ENCODE data around the gene IL17RB.
A peak's percentile ranks its signal among the peaks of the same experiment; 100 is the strongest.

IL17RB gene

DNA sequence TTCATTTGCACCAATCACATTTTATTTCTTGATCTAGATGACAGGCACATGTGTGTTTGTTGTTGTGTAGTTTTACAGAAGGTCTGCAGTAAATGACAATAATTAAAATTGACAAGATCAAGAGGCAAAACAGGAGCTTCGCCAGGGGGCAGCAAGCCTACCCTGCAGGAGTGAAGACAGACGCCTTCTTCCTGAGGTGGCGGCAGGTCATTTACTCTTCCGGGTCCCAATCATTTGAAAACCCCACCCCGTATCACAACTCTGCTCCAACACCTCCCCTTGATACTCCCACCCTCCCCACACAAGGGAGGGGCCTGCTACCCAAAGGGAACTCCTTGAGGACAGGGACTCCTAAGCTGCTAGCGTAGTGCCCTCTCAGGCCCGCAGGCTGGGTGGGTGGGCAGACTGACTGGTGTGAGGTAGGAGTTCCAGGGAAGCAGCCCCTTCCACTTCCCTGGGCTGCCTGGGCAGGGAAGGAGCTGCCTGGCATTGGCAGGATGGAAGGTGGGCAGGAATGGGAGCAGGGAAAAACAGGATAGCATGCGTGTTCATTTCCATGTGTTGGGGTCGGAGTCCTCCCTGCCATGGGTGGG is 13.2 kb upstream of the IL17RB start:
- no peak for DNase-seq (ENCODE audit: low spot score)

DNA sequence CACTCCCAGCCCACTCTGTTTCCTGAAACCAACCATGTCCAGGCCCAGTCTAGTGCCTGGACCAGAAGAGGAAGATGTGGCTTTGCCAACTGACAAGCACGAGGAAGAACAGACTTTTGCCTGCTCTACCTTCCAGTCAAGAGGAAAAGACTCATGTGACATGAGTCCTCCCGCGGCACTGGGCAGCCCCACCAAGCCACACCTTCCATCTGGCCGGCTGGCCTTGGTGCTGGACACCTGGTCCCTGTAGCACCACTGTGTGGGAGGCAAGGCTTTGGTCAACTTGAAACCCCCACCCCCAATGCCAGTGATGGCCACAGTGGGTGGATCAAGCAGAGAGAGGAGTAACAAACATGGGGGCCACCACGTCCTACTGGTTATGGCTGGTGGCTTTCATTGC is 12.7 kb upstream of the IL17RB start:
- no peak for DNase-seq (ENCODE audit: low spot score)

DNA sequence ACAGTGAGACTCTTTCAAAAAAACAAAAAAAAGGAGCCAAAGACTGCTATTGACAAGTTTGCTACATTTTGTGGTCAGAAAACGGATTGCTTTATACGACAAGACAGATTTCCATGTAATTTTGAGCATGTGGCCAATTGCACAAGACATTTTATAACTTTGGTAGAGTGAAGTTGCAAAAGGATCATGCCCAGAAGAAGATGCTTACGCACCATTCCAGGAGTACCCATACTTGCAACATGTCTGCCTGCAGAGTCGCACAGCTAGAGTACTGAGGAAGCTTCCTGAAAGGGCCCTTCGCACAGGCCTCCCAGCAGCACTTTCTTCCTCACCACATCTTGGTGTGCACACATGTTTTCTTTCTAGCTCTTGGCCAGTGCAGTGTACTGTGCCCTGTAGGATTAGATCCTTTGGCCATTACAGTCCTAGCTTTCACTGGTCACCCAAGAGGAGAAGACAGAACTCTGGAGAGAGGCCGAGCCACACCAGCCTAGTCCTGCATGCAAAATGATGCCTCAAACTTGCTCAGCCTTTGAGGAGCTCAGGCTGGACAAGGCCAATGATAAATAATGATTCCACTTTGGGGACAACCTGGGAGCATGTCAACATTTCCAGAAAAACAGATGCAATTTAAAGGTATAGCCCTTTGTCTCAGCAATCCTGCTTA is 11.8 kb upstream of the IL17RB start:
- no peak for DNase-seq (ENCODE audit: low spot score)

DNA sequence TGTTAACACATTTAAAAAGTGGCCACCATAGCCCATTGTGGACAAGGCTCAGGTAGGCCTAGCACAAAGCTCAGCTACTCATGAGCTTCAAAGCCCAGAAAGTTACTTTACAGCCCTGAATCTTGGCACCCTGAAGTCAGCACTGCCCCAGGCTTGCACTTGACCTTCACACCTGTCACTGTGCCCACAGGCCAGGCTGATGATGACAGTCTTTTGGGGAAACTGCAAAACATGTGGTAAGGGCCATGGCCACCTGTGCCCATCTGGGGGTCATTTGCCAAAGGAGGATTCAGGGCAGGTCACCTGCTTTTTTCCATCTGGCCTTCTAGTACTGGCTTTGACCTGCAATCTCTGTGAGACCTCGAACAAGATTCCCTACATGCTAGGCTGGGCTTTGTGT is 11.1 kb upstream of the IL17RB start:
- no peak for DNase-seq (ENCODE audit: low spot score)

DNA sequence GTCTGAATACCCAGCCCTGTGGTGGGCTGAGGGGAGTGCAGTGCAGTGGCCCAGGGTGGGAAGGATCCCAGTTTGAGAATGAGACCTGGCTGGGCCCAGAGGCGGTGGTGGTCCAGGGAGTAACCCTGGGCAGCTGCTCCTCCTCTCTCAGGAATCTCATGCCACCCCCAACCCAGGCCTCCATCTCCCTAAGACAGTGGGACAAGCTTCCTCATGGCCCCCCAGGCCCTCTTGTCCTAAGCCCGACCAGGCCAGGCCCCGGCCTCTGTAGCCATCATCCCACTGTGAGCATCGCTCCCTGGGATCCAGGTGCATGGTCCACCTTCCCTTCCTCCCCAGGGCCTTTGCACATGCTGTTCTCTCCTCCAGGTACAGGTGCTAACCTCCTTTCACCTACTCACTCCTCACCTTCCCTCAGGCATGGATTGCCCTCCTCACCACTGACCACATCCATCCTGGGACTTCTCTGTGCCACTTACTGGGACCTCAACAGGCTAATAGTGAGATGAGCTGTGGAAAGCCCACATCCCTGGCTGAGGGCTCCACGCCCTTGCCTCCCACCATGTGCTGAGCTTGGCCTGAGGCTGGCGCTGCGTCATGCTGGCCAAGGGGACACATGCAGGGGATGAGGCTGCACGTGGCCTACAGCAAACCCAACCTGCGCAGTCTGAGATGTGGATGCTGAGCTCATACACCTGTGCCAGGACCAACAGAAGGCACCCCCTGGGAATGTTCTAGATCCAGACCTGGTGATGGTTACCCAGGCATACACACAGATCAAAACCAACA is 10.1 kb upstream of the IL17RB start:
- DNase-seq (ENCODE audit: low spot score) = no peak

DNA sequence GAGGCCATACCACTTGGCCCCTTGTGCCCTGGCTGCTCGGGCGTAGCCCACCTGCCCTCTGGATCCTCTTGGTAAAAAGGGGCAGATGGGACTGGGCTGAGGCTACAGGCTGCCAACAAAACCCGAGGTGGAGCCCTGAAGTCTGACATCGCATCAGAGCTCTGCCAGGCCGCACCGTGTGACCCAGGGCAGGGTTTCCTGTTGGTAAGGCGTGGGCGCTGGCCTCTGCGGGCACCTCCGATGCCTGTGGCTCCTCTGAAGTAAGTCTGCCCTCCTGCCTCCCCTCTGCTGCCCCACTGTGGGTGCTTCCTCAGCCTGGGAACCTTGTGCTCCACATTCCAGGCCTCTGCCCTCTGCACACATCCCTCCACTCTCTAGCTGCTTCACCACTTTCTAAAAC is 9.0 kb upstream of the IL17RB start:
- DNase-seq (ENCODE audit: low spot score) = no peak

DNA sequence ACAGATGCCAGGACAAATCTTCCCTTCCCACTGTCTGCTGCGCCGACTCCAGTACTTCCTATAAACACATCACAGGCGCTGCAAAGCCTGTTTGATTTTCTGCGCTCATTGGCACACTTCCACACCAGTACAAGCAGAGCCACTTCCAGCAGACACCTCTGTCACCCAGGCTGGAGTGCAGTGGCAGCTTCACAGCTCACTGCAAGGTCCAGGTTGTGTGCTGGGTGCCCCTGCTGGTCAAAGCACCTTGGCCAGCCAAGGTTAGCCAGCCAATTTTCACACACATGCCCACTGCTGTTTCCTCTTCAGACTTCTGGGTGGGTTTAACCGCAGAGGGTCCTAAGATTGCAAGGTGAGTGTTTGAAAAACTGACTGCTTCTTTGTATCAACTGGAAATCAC is 5.1 kb upstream of the IL17RB start:
- peak; percentile 19 for DNase-seq (ENCODE audit: low spot score)

DNA sequence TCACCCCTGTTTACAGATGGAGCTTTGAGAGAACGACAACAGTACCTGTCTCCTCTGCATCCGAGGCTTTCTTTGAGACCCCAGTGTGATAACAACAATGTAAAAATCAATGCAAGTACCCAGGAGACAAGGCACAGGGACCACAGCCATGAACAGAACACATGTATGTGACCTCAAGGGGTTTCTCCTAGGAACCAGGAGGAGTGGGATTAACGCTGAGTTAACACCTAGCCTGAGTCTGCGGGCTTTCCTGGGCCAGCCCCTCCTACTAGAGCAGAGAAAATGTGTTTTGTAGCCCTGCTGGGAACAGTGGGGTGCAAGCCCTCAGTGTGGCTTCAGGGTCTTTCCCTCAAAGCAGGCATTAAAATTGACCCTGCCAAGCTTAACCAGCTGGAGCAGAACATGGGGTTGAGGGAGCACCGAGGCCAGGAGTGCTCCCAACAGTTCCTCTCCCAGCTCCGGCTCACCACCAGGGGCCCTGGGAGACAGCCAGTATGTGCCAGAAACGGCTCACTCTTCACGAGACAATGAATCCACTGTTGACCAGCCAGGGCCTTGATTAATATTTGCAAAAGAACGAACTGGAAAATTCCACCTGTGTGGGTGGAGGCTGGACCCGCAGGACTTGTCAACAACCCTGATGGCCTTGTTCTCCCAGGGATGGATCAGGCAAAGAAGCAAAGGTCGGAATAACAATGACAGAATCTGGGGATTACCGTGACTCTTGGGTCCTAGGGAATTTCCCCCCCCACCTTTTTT is 3.8 kb upstream of the IL17RB start:
- no peak for DNase-seq (ENCODE audit: low spot score)

DNA sequence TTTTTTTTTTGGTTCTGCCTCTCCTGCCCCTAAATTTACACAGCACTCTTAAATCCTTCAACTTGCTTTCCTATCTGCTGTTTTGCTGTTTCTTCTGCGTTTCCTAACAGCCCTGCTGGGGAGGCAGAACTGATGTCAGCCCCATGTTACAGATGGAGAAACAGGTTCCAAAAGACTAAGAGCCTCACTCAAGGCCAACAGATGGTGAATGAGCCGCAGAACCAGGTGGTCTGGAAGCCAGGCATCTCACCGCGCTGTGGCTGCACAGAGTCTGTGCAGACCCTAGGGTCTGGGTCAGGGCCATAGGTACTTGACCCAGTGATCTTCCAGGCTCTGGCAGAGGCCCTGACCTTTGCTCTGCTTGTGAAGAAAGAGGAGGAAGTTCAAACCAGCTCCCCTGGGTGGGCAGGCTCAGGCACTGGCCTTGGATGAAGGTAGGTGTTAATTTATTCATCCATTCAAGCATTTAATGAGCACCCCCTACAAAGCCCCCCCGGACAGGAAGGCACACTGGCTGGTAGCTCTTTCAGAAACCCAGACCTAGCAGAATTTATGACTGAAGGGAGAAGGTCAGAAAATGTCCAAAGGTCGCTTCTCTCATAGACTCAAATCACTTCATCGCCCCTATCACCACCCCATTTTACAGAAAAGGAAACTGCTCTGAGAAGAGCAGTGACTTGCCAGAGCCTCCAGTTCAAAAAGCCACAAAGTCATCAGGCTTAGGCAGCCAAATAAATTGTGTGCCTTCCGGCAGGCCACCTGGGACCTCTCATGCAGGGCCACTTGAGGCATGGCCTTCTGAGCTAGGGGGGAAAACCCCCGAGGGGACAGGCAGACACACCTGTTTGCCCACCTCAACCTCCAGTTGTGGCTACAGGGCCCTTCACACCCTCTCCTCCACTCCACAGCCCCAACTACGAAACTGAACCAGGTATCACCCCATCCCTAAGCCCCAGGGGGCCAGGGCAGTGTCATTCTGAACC is 2.9 kb upstream of the IL17RB start:
- no peak for DNase-seq (ENCODE audit: low spot score)

DNA sequence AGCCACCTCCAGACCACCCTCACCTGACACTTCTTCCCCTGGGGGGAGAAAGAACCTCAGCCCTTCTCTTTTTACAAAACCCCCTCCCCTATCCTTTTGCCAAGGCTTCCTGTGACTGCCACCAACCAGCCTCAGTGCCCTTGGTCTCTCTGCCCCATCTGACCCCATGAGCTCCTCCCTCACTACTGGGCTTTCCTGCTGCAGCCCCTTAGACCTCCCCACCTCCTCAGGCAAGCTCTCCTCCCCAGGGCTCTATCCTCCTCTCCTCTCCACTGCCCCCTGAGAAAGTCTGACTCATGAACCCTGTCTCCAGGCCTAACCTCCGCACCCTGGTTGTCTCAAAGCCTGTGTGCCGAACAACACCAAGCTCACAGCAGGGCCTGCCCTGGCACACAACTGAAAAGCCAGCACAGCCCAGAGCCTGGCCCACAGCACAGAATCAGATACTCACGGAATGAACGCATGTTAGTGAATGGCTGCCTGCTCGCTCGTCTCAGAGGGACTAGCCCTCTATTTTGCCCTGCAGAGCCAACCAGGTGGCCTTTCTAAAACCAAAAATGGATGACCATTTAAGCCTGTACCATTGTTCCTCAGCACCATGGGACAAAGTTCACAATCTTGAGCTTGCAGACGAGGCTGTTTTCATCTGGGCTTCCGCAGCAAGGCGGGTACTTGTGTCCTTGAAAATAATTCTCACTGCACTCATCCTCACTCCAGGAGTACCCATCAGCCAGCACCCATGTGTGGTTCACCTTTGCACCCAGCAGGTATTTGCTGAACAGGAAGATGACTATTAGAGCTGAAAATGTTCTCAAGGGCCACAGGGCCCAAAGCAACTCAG is 1.9 kb upstream of the IL17RB start:
- DNase-seq (ENCODE audit: low spot score) = no peak

DNA sequence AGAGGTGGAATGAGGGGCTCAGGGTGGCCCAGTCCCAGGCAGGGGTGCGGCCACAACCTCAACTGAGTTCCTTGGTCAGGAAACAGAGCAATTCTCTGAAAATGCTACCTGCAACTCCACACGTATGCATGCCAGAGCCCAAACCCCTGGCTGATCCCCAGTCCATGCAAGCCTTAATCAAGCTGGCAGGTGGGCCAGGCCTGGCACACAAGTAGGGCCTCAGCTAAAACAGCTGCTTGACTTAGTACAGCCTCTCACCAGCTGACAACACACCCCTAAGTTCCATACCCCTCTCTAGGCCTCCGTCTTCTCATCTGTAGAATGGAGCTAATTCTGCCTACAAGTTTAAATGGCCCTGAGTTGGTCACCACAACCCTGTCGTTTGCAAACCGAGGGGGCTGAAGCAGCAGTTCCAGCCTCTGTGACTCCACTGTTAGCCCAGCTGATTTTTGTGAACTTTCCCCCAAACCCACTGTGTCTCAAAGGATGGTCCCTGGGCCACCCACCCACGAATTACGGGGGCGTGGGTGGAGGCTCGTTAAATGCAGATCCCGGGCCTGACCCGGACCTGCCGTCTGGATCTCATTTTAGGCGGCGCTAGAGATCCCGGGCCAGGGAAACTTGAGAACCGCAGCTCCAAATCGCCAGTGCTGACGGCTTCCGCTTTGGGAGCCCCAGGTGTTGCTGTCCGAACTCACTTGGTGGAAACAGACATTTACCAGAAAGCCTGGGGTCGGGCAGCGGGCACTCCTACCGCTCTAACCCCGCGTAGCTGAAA is 1.1 kb upstream of the IL17RB start:
- DNase-seq (ENCODE audit: low spot score) = no peak

DNA sequence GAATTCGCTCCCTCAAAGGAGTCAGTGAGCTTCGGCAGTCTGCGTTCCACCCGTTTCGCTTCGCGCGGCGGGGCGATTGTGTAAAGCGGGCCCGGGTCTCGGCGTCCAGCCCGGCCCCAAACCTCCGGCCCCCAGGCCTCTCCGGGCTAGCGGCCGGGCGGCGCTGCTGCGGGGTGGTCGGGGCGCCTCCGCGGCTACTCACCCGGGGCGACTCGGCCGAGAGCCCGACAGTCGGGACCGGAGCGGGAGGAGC is 561 bp upstream of the IL17RB start:
- no peak for DNase-seq (ENCODE audit: low spot score)

DNA sequence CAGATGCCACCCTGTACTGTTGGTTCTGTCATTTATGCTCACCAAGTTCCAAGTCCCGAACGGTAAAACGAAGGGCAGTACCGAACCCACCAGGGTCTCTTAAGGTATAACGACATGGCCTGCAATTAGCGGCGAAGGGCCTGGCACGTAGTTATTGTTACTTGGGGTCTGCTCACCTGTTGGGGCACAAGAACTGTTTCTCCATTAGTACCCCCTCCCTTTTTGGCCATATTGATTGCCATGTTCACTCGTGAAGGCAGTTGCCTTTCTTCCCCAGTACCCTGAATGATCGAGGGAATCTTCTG is 435 bp downstream of the IL17RB start:
- no peak for DNase-seq (ENCODE audit: low spot score)

DNA sequence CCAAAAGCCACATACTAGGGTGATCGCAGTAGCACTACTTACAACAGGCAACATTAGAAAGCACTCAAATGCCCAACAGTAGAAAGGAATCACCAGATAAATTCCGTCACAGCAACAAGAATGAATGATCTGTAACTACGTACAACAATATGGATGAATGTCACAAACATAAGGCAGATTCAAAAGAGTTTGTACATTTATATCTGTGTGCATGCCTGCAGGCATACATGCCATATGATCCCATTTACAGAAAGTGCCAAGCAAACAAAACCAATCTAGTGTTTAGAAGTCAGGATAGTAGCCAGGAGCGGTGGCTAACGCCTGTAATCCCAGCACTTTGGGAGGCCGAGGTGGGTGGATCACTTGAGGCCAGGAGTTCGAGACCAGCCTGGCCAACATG is 3.5 kb downstream of the IL17RB start:
- no peak for DNase-seq (ENCODE audit: low spot score)

DNA sequence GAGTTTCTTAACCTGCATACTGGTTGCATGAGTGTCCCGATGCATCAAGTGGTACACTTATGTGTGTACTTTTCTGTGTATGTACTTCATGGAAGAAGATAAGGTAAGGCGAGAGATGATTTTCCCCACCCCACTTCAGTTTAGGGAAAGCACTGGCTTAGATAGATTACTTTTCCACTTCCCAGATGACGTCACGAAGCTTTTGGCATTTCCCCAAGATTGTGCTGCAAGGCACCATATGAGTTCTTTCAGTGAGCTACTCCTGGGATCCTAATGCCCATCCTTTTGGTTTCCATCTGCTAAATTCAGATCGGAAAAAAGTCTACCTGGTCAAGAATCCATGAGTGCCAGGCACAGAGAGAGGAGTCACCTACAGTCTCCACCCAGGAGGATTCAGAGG is 4.5 kb downstream of the IL17RB start:
- no peak for DNase-seq (ENCODE audit: low spot score)

DNA sequence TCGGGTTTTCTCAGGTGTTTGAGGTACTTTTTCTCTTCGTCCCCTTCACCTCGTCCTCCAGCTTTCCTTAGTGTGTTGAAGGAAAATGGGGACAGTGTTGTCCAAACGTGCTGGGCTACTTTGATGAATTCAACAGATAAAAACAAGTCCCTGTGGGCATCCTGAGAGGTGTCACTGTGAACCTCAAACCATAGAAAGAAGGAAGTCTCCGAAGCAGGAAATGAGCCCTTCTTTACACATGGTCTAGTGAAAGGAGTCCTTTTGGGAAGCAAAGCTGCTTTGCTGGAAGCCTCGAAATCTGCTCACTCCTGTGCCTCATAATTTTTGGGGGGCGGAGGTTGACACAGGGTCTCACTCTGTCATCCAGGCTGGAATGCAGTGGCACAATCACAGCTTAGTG is 10.6 kb downstream of the IL17RB start:
- DNase-seq (ENCODE audit: low spot score) = no peak

DNA sequence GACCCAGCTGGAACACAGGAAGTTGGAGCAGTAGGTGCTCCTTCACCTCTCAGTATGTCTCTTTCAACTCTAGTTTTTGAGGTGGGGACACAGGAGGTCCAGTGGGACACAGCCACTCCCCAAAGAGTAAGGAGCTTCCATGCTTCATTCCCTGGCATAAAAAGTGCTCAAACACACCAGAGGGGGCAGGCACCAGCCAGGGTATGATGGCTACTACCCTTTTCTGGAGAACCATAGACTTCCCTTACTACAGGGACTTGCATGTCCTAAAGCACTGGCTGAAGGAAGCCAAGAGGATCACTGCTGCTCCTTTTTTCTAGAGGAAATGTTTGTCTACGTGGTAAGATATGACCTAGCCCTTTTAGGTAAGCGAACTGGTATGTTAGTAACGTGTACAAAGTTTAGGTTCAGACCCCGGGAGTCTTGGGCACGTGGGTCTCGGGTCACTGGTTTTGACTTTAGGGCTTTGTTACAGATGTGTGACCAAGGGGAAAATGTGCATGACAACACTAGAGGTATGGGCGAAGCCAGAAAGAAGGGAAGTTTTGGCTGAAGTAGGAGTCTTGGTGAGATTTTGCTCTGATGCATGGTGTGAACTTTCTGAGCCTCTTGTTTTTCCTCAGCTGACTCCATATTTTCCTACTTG is 11.9 kb downstream of the IL17RB start:
- no peak for DNase-seq (ENCODE audit: low spot score)

DNA sequence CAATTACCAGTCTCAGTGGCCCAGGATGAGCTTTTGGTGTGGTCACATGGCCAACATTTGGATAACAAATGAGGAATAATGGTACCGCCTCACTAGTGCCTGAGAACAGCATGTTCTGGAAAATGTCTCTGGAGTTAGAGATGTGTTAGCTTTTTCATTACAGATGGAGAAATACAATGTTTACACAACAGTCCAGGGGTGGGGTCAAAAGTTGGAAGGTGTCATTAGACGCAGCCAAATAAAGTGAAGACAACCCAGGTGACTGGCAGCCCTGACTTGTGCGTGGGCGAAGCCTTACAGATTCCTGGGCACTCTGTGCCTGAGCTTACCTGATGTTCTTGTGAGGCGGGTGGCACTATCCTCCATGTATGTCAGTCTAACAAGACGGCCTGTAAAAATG is 12.8 kb downstream of the IL17RB start:
- DNase-seq (ENCODE audit: low spot score) = no peak

DNA sequence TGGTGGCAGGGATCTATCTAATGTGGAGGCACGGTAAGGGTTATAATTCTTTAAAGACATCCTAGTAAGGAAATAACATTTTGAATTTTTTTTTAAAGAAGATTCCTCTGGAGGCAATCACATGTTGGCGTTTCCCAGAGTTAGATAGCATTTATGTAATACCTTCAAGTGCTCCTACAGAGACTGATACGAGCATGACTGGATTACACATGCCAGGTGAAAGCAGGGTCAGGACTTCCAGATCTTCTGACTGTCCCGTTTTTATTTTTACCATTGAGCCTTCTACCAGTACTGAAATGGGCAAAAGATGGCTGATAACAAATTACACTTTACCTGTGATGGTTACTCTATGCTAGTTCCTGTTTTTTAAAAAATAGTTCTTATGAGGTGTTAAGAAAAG is 13.8 kb downstream of the IL17RB start:
- no peak for DNase-seq (ENCODE audit: low spot score)

DNA sequence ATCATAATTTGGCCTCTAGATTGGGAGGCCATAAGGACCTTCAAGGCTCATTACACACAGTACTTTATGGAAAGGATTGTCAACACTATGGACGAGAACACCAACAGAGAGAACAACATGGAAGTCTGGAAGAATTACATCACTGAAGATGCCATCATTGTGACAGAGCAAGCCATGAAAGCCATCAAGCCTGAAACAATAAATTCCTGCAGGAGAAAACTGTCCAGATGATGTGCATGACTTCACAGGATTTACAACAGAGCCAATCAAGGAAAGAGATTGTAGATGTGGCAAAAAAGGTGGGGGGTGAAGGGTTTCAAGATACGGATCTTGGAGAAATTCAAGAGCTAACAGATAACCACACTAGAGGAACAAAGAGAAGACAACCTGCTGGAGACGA is 15.9 kb downstream of the IL17RB start:
- DNase-seq (ENCODE audit: low spot score) = no peak

Measured in D341Med (cell line).